NCI-H1105 (cell line): Measurements from ENCODE around the gene TMPRSS3.
A peak's percentile ranks its signal among the peaks of the same experiment; 100 is the strongest.

Source experiments
- DNase-seq: peaks from one replicate; lab custom pipeline; 2025; lab: John Stamatoyannopoulos, UW

TMPRSS3 gene

DNA sequence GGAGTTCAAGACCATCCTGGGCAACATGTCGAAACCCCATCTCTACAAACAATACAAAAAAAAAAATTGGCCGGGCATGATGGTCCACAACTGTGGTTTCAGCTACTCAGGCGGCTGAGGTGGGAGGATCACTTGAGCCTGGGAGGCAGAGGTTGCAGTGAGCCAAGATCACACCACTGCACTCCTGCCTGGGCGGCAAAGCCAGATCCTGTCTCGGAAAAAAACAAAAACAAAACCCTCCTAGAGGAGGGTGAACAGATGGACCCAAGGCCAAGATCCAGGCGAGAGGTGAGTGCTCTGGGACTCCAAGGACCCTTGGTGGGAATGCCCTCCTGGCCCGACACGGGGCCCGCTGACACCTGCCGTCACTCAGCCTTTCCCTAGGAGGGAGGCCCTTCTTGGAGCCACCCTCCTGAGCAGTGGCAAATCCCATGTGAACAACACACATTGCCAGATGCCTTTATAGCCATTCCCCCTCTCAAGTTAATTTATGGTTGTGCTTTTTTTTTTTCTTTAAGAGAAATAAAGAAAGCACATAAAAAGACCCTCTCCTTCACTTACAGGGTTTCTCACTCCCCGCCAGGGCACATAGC is 45.4 kb downstream of the TMPRSS3 start:
- DNase-seq = no peak

DNA sequence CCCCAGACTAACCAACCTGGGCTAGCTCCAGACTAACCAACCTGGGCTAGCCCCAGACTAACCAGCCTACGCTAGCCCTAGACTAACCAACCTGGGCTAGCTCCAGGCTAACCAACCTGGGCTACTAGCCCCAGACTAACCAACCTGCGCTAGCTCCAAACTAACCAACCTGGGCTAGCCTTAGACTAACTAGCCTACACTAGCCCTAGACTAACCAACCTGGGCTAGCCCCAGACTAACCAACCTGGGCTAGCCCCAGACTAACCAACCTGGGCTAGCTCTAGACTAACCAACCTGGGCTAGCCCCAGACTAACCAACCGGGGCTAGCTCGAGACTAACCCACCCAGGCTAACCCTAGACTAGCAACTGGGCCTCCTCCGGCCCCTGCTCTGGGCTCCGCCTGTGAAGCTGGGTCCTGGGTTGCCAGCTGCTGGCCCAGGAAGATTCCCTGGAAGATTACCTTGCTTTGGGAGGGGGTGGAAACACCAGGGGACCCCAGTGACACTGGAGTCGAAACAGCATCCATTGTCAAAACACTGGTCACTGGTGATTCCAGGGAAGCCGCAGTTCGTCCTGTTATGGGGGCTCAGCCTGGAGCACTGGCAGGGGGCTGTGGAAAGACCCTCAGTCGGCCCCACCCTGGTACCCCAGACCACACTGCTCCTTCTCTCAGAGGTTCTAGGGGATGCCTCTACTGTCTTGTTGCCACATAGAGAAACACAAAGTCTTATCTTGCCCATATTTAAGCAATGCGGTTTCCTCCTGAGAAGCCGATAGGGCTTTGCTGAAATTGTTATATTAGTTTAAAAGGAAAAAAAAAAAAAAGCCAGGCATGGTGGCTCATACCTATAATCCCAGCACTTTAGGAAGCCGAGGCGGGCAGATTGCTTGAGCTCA is 46.2 kb downstream of the TMPRSS3 start:
- DNase-seq = no peak

DNA sequence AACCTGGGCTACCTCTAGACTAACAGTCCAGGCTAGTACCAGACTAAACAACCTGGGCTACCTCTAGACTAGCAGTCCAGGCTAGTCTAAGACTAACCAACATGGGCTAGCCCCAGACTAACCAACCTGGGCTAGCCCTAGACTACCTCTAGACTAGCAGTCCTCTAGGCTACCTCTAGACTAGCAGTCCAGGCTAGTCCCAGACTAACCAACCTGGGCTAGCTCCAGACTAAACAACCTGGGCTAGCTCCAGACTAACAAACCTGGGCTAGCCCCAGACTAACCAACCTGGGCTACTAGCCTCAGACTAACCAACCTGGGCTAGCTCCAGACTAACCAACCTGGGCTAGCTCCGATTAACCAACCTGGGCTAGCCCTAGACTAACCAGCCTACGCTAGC is 47.1 kb downstream of the TMPRSS3 start:
- DNase-seq = no peak

DNA sequence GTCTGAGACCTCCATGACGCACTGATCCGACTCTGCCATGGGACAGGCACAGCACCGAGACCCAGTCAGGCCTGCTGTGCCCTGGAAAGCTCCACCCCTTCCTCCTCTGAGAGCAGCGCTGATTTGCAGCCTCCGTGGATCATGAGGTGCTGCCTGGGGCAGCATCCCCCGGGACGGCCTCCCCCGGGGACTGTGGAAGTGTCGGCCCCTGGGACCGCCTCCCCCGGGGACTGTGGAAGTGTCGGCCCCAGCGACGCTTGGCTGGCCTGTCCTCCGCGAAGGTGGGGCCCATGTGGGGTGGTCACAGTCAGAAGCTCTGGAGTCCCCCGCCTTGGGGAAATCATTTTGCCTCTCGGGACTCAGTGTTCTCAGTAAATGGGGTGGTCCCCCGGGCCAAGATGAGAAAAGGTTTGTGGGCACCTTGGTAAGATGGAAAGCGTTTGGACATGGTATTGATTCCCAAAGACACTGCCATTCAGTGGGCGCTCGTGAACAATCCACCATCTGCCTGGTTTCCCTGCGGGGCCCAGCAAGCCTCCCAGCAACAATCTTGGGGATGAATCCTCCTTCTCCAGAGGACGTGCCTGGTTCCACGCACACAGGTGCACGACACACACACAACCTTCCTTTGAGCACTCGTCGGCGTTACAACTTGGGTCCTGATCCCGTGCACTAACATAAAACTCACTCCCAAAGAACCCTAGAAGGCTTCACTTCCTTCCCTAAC is 48.1 kb downstream of the TMPRSS3 start:
- no peak for DNase-seq

DNA sequence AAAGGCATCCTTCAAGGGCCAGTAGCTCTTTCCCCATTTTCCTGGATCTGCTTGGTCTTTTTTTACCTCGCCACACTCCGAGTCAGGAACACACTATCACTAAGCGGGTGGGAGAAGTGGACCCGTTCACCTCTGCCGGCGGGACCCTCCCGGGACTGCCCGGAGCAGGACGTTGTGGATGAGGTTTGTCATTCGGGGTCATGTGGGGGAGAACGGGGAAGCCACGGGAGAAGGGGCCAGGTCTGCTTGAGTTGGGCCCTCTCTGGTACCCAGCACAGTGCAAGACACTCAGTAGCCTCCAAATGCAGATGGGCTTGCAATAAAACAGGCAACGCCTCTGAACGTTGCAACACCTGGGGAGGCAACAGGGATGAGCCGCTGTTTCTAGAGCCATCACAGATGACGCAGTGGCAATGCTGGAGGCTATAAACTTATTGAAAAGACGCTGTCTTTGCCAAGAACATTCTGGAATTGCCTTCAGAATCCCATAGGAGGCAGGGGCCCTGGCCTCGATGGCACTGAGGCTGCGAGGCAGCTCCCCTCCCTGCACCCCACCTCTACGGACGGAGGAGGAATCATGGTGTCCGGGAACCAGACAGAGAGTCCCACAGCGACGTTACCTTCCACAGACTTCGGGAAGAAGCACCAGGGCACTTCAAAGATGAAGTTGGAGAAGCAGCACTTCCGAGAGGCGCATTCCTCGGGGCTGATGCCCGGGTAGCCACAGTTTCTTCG is 48.8 kb downstream of the TMPRSS3 start:
- DNase-seq = no peak

DNA sequence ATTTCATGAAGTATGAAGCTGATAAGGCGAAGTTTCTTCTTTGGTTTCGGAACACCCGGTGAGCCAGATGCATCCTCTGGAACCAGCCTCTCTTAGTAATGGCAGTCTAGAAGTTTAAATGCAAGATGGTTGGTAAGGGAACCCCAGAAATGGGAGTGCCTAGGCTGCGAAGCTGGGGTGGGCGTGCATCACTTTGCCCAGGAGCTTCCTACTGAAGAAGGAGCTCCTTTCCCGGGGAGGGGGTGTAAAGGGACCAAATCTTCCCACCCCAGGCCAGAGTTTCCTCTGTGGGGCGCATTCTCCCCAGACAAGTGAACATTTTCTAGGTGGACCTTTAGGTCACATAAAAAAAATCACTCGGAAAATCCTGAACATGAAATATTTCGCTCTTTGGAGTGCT is 49.4 kb downstream of the TMPRSS3 start:
- DNase-seq = no peak

DNA sequence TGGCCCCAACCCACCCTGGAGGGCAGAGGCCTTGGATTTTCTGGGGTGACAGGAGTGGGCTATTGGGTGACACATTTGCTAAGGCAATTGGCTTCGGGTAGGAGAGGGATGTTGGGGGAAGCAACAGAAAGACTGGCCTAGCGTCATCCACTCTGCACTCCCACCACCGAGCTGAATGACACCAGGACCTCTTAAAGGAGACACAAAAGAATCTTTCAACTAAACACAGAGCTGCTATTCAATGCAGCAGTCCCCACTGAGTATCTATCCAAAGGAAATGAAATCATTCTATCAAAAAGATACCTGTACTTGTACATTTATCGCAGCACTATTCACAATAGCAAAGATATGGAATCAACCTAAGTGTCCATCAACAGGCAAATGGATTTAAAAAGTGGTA is 51.2 kb downstream of the TMPRSS3 start:
- no peak for DNase-seq

DNA sequence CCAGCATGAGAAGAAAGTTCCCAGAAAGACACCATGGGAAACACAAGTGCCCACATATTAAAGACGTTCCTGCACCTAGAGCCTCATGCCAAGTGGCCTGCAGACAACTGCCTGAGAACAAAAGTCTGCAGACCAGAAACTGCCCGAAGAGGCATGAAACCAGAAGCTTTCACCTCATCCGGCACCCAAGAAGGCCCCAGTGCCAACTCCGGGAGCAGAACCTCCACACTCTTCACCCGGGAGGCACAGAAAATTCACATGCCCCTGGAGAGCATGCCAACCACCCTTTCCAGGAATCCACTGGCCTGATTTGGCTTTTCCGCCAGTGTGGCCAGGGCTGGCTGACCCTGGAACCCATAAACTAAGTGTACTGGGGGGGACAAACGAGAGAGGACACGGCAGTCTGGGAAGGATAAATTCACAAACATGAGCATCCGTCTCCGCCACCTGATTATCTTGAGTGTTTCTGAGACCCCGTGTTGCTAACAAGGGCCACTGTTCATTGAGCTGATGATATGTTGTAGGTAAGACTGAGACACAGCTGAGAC is 51.8 kb downstream of the TMPRSS3 start:
- DNase-seq = no peak

DNA sequence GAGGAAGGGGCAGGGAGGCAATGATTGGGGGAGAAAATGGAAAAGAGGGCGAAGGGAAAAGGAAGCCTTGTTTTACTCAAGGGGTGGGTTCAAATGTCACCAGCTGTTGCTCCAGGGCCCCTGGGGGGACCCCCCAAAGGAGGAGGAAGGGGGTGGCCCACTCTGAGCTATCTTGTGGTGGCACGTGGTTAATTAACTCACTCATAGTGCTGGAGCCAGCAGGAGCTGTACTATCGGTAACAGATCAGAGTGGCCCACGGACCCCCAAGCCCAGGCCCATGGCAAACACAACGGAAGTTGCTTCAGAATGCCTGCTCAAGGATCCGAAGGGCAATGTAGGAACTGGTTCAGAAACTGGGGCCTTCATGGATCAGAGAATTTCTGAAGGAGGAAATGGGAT is 52.3 kb downstream of the TMPRSS3 start:
- DNase-seq = no peak

DNA sequence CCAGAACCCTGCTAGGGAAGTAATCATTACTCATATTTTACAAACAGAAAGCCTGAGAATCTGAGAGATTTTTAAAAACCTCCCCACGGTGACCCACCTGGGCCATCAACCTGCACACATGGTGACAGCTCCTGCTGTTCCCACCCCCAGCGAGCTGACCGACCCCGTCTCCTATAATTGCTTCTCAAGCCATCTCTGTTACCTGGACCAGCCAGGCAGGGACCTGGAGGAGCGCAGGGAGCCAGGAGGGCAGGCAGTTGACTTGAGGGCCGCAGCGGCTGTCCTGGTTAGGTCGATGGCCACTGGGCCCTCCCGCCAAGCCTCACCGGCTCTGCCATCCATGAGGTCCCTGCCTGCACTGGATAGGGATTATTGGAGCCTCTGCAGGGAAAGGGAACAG is 52.8 kb downstream of the TMPRSS3 start:
- no peak for DNase-seq

DNA sequence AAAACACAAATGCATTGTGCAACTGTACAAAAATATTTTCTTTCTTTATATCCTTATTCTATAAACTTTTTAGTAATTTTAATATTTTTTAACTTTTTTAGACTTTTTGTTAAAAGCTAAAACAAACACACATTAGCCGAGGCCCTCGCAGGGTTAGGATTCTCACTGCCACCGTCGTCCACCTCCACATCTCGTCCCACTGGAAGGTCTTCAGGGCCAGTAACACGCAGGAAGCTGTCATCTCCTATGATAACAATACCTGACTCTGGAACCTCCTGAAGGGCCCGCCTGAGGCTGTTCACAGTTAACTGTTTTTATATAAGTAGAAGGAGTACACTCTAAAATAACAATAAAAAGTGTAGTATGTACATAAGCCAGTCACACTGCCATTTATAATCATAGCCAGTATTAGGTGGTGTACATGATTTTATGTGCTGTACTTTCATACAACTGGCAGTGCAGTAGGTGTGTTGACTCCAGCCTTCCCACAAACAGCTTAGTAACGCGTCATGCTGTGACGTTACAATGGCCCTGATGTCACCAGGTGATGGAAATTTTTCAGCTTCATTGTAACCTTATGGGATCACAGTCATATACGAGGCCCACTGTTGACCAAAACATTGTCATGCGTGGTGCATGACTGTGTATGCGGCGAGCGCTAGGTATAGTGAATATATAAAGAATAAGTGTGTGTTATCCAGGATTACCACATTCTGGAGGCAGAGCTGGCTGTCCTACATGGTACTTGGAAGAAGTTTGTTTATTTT is 53.9 kb downstream of the TMPRSS3 start:
- DNase-seq = no peak

DNA sequence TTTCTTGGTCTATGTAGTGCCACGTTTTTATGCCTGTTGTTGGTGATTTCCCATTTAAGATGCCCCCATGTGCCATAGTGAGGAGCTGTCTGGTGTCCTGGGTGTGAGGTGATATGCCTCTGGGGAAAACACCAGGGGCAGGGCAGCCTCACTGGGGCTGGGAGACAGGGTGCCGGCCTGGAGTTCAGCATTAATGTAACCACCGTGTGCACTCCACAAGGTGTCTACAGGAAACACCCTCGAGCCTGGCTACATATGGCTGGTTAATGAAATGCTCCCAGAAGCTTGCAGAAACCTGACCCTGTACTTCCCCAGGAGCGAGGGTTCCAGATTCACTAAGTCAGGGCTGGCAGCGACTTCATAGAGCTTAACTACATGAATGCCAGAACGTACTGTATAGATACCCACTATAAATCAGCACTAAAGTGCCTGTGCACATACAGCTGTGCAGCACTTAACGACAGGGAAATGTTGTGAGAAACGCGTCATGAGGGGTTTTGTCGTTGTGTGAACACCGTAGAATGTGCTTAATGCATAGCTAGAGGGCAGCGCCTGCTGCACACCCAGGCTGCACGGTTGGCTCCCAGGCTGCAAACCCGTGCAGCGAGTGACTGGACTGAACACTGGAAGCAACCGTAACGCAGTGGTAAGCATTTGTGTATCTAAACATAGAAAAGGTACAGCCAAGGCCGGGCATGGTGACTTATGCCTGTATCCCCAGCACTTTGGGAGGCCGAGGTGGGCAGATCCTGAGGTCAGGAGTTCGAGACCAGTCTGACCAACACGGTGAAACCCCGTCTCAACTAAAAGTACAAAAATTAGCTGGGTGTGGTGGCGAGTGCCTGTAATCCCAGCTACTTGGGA is 55.4 kb downstream of the TMPRSS3 start:
- no peak for DNase-seq

DNA sequence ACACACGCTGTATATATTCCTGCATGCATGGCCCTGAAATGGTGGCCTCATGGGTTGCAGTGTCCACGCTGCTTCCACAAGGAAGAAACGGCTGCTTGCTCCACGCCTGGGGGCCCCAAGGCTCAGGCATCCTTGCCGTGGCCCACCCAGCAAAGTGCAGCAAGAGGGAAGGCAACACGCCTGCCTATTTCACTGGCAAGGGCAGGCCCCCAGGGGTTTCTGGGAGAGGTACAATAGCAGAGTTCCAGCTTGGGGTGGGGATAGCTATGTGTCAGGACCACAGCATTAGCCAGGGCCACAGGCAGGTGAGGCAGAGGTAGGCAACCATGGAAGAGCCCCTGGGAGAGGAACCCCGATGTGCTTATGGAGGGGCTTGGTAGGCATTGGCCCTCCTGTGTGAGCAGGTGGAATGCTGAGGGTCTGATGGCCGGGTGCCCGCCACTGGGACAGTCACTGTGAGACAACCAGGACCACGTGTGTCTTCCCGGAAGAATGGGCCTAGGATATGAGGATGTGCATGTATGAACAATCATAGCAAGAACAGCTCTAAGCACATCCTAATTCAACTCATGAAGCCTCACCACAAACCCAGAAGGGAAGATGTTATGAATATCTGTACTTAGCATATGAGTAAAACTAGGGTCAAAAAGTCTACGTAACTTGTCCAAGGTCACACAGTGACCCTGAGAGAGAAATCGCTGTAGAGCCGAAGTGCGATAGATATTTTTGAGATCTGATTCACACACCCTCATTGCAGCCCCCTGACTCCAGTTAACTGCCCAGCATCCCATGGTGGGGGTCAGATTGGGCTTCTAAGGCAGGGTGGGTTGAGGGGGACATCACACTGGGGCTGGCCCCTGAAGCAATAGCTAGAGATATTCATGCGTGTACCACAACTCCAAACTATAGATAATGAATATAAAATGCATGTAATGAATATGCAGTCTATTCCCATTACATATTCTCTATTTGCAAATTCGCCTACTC is 56.8 kb downstream of the TMPRSS3 start:
- DNase-seq = no peak

DNA sequence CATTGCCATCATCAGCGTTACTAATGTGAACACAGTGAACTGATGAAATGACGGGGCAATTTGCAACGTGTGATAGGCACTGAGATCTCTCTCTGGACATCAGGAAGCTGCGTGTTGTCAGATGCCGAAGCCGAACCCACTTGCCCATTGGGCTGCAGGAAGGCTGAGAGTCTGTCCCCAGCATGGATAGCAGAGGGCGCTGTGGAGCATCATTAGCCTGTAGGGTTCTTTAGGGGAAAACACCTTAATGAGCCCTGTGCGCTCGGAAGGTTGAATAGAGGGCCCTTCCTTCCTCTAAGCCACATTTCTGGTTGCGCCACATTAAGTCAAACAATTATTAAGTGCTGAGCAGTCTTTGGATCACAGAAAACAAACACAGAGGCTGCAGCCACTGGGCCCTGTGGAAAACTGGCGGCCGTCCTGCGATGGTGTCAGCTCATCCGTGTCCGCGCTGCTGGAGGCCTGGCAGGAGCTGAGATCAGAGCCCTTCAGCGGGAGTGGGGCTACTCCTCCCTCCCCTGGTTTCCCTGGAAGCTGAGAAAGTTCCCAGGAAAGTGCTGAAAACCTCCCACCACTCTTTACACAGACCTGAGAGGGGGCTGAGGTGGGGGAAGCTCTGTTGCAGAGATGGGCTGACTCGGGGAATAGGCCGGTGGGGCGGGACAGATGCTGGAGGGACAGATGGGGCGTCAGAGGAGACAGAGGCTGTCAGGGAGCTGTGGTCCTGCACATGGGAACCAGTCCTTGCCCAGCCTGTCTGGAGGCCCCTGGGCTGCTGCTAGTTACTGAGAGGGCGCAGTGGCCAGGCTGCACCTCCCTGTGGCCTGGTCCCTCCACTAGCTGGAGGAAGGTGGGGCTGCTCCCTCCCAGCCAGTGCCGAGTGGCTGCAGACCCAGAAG is 57.8 kb downstream of the TMPRSS3 start:
- DNase-seq = peak; percentile 20

DNA sequence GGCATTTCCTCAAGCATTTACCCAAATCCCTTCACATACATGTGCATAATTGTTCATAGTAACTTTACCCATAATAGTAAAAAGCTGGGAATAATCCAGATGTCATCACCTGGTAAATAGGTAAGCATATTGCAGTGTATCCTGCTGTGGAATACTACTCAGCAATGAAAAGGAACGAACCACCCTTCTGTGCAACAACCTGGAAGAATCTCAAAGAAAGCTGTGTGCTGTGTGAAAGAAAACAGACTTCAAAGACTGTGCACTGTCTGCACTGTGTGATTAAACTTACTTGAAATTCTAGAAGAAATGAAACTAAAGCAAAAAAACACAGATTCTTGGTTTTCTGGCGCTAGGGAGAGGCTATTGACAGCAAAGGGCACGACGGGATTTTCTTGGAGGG is 58.6 kb downstream of the TMPRSS3 start:
- no peak for DNase-seq

DNA sequence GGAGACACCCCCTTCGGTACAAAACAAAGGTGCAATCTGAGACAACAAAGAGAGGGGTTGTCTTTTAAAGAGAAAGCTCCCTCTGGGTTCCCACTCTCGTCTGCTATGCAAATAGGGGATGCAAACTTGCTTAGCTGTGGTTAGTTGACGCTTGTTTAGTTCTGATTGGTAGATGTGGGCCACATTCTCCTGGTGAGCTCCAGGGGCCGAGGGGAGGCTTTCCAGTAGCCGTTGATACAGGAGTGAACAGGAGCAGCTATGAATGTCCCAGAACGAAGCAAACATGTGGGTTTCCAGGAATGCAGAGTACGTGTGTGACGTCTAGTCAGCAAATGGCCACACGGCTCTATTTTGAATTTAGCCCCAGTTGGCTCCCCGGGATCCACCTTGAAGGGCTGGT is 59.8 kb downstream of the TMPRSS3 start:
- no peak for DNase-seq

DNA sequence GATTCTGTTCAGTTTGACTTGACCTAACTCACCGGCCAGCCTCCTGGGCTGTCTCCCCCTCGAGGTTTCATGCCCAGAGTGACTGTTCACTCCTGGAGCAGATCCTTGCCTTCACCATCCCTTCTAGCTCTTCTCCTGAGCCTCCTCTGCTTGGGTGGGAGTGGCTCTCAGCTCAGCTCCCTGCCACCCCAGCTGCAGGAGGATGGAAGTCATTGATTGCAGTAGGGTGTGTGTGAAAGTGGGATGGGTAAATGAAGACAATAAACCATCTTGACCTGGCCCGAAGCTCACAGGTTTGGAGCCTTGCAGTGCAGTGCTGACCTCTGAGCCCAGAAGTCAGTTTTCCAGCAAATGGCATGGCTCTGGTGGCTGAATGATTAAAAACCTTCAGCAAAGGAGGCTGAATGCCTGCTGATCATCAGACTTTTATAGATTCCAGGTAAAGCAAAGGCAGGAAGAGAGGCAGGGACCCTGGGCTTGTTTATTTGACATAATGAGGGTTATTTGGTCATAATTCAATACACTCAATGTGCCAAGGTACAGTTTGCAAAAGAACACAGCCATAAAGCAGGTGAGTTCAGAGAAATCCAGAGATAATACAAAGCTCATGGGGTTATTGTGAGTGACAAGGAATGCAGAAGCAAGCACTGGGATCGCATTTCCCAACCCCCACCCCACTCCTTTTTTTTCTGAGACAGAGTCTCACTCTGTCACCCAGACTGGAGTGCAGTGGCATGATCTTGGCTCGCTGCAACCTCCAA is 63.1 kb downstream of the TMPRSS3 start:
- no peak for DNase-seq
